HL-60 (cell line): Measurements from ENCODE around the gene VPS37D.

ENCODE experiments used
- POLR2AphosphoS5 ChIP-seq: IDR thresholded peaks from 2 replicates; pipeline ENCODE4 v1.6.1; 2012; ENCODE audit warnings: low read depth
- SPI1 ChIP-seq: IDR thresholded peaks from 2 replicates; pipeline ENCODE4 v1.6.1; 2012; ENCODE audit warnings: low read depth, mild to moderate bottlenecking, borderline replicate concordance
- TF ChIP-seq, protein P1 (sequence below): IDR thresholded peaks from one replicate; pipeline ENCODE4 v1.5.1; 2011; ENCODE audit warnings: low read length, control low read depth, inconsistent platforms; ENCODE audit not compliant: insufficient read depth

DNA sequence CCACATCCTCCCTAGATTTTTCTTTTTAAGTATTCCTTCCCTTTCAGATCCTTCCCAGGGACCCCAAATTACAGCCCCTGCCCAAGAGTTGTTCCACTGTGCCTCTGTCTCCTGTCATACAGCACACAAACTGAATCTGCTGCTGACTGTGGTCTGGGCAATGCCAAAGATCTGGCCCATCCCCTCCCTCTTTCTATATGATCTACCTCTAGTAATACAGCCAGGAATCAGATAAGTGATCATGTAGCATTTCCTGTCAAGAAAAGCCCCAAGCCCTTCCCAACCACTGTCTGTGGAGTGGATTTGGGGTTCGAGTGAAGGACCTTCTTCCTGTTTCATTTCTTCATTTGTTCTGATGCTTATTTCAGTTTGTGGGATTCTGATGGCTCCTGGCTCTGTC is 45.1 kb downstream of the VPS37D start:
- TF ChIP-seq, protein P1, sequence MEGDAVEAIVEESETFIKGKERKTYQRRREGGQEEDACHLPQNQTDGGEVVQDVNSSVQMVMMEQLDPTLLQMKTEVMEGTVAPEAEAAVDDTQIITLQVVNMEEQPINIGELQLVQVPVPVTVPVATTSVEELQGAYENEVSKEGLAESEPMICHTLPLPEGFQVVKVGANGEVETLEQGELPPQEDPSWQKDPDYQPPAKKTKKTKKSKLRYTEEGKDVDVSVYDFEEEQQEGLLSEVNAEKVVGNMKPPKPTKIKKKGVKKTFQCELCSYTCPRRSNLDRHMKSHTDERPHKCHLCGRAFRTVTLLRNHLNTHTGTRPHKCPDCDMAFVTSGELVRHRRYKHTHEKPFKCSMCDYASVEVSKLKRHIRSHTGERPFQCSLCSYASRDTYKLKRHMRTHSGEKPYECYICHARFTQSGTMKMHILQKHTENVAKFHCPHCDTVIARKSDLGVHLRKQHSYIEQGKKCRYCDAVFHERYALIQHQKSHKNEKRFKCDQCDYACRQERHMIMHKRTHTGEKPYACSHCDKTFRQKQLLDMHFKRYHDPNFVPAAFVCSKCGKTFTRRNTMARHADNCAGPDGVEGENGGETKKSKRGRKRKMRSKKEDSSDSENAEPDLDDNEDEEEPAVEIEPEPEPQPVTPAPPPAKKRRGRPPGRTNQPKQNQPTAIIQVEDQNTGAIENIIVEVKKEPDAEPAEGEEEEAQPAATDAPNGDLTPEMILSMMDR = no peak
- TF ChIP-seq POLR2AphosphoS5 (no peak), SPI1 (no peak)
